Spleen (tissue), 11 donors: ENCODE data around the gene RIMS4. TPM values are rescaled to one million over a fixed set of nuclear protein-coding genes. Genes with fewer than 3 reads are reported as not detected.

Source experiments
- DNase-seq: peaks from one replicate; pipeline ENCODE4 v3.0.0-alpha.2; 2020
- H3K27ac ChIP-seq, 8 donors: fragments of 200-600 bp; sonication (generic) in 7 of 8; 1 replicate in 4 of 8; 2 replicates in 4 of 8; pipeline versions ENCODE4 v1.5.0 to v1.8.0; 2016 to 2021; ENCODE audit warnings: inconsistent platforms in 4 of 8, mild to moderate bottlenecking in 4 of 8, moderate library complexity in 1 of 8
- H3K27me3 ChIP-seq, 7 donors: fragments of 200-600 bp; sonication (generic) in 6 of 7; replicated peaks in 1 of 7; 1 replicate in 4 of 7; 2 replicates in 3 of 7; pipeline versions ENCODE4 v1.5.0 to v1.8.0; 2016 to 2021; ENCODE audit warnings: inconsistent platforms in 3 of 7, mild to moderate bottlenecking in 1 of 7
- H3K36me3 ChIP-seq, 6 donors: fragments of 200-600 bp; sonication (generic) in 5 of 6; 1 replicate in 4 of 6; 2 replicates in 2 of 6; pipeline versions ENCODE4 v1.5.0 to v1.8.0; 2016 to 2021; ENCODE audit warnings: inconsistent platforms in 2 of 6
- H3K4me1 ChIP-seq, 6 donors: fragments of 200-600 bp; sonication (generic) in 5 of 6; 1 replicate in 3 of 6; 2 replicates in 3 of 6; pipeline versions ENCODE4 v1.5.0 to v1.8.0; 2016 to 2021; ENCODE audit warnings: inconsistent platforms in 3 of 6
- H3K4me3 ChIP-seq, 8 donors: fragments of 200-600 bp; sonication (generic) in 7 of 8; 1 replicate in 4 of 8; 2 replicates in 4 of 8; pipeline versions ENCODE4 v1.5.0 to v1.8.0; 2016 to 2021; ENCODE audit warnings: inconsistent platforms in 4 of 8, mild to moderate bottlenecking in 4 of 8, moderate library complexity in 2 of 8
- H3K9me3 ChIP-seq, 8 donors: fragments of 200-600 bp; sonication (generic) in 7 of 8; 1 replicate in 4 of 8; 2 replicates in 4 of 8; pipeline versions ENCODE4 v1.5.0 to v1.8.0; 2016 to 2021; ENCODE audit warnings: inconsistent platforms in 4 of 8
- POLR2A ChIP-seq, 3 donors: fragments of 450-650 bp; IDR thresholded peaks; one replicate each; pipeline ENCODE4 v1.5.1; 2017; ENCODE audit warnings: antibody characterized with exemption in 3 of 3, mild to moderate bottlenecking in 1 of 3
- POLR2AphosphoS5 ChIP-seq, 3 donors: sonication (generic); formaldehyde crosslinking; IDR thresholded peaks; one replicate each; pipeline ENCODE4 v1.5.1; 2017; ENCODE audit warnings: antibody characterized with exemption in 3 of 3
- WGBS, 5 donors: extraction: QIAGEN DNeasy Blood & Tissue Kit in 3 of 5; methylation state at CpG; one replicate each; pipeline versions ENCODE4 v1.1.5 to v1.1.7; 2013 to 2018; 5-methylcytosine and 5-hydroxymethylcytosine counted together
- intact Hi-C: fragments of 100-400 bp; cut with DNase I; formaldehyde crosslinking; loops from one replicate; pipeline ENCODE4 v1.15.0; 2023; ENCODE audit warnings: low total_unique reads
- polyA plus RNA-seq, 3 donors: library from polyadenylated mRNA; stranded (reverse); fragments of 200-250 nt; gene quantifications; one replicate each; pipeline ENCODE4 v1.2.1, GENCODE V29; 2013
- total RNA-seq, 7 donors: library from RNA; depleted of rRNA in 3 of 7; stranded (reverse); fragments of >200 nt in 3 of 7; fragmentation: NEBNext Ultra II Directional in 4 of 7; extraction: Animal tissue kit (Norgen Biotek cat#: 25700) in 4 of 7; gene quantifications; one replicate each; pipeline versions ENCODE4 v1.1.0 to v1.2.1, GENCODE V29; 2016 to 2021
- TF ChIP-seq, protein P1 (sequence below), 11 experiments: fragments of 200-600 bp in 7 of 11; fragments of 450-650 bp in 4 of 11; sonication (generic) in 4 of 11; IDR thresholded peaks in 8 of 11; conservative IDR thresholded peaks in 3 of 11; 1 replicate in 7 of 11; 2 replicates in 4 of 11; pipeline versions ENCODE4 v1.4.0 to v1.8.0; 2016 to 2021; ENCODE audit warnings: antibody characterized with exemption in 11 of 11, inconsistent platforms in 4 of 11, mild to moderate bottlenecking in 1 of 11
- donor health status: healthy with polysubstance abuse.
- donor health status: DM: no; HTN: no; CAD: no; lungs with moderate emphysema.
- donor health status: DM: no; HTN: no; CAD: no.
- donor health status: Bipolar disorder and iron deficiency.
- donor health status: healthy.
- donor health status: DM: no; HTN: no; CAD: no.
- donor health status: DM: yes; HTN: yes; CAD: no.

Gene RIMS4
- total and polyA plus RNA-seq, 10 donors = under 0.01 to 0.02 TPM; not detected in 8

DNA sequence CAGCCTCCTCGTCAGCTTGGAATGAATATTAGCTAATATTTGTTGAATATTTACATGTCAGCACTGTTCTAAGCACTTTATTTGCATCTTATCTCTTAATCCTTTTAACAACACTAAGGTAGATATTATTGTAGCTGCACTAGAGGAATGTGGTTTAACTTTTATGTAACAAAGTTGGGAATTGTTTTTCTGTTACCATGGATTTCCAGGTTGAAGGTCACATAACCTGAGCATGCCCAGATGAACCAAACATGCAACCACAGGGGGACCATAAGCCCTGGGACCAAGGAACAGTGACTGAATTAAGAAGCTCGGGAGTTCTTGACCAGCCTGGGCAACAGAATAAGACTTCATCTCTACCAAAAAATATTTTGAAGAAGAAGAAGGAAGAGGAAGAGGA is 46.1 kb upstream of the RIMS4 start:
- TF ChIP-seq POLR2A (IDR thresholded peaks at IDR 0.05) (no peak), POLR2AphosphoS5 (IDR thresholded peaks at IDR 0.05) (no peak)
- TF ChIP-seq, protein P1, sequence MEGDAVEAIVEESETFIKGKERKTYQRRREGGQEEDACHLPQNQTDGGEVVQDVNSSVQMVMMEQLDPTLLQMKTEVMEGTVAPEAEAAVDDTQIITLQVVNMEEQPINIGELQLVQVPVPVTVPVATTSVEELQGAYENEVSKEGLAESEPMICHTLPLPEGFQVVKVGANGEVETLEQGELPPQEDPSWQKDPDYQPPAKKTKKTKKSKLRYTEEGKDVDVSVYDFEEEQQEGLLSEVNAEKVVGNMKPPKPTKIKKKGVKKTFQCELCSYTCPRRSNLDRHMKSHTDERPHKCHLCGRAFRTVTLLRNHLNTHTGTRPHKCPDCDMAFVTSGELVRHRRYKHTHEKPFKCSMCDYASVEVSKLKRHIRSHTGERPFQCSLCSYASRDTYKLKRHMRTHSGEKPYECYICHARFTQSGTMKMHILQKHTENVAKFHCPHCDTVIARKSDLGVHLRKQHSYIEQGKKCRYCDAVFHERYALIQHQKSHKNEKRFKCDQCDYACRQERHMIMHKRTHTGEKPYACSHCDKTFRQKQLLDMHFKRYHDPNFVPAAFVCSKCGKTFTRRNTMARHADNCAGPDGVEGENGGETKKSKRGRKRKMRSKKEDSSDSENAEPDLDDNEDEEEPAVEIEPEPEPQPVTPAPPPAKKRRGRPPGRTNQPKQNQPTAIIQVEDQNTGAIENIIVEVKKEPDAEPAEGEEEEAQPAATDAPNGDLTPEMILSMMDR (IDR thresholded peaks at IDR 0.05 in 8 of 11, conservative IDR thresholded peaks at IDR 0.05 in 3 of 11) = no peak
- H3K9me3 ChIP-seq = no peaks in the 10 kb centered on the region

DNA sequence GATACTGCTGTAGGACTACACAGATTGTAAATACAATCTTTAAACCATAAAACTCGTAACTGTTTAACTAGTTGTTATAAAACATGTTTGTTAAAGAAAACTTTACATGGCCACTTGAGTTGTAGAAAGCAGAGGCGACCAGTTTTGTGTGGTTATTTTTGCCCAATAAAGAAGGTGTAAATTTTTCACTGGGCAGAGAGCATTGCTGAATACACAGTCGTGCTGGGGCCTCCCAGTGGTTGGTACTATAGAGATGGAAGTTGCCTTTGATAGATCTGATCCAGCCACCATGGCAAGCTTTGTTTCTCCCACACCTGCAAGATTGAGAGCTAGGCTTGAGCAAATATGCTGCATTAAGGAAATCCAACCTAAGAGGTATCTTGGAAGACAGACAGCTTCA is 41.2 kb upstream of the RIMS4 start:
- no peak for DNase-seq
- 55 to 76% (median 61%) methylated on average over 3 of the region's 3 CpGs for WGBS, 5 donors
- Histone ChIP-seq H3K9me3 (no peaks in the 10 kb centered on the region), H3K4me1 (no peaks in the 10 kb centered on the region), H3K36me3 (no peaks in the 10 kb centered on the region), H3K4me3 (no peak overlapping the region), H3K27me3 (peaks cover 0 to 19% (median 0%) of the 10 kb centered on the region in 7 donors), H3K27ac (no peak overlapping the region)
- TF ChIP-seq, protein P1 (IDR thresholded peaks at IDR 0.05 in 8 of 11, conservative IDR thresholded peaks at IDR 0.05 in 3 of 11) = no peak
- TF ChIP-seq POLR2A (IDR thresholded peaks at IDR 0.05) (no peak), POLR2AphosphoS5 (IDR thresholded peaks at IDR 0.05) (no peak)
- intact Hi-C loops = no loop called here

More for the DNA sequence above, 46.1 kb upstream of the RIMS4 start:
- DNase-seq = no peak
- H3K4me3 ChIP-seq = no peak overlapping the region
- no peaks in the 10 kb centered on the region for H3K36me3 ChIP-seq
- H3K4me1 ChIP-seq = no peaks in the 10 kb centered on the region
- H3K27ac ChIP-seq = no peak overlapping the region
- intact Hi-C loops = no loop called here
- 76 to 86% (median 85%) methylated on average over 2 of the region's 2 CpGs for WGBS, 5 donors
- H3K27me3 ChIP-seq = peaks cover 0 to 5% (median 0%) of the 10 kb centered on the region in 7 donors

DNA sequence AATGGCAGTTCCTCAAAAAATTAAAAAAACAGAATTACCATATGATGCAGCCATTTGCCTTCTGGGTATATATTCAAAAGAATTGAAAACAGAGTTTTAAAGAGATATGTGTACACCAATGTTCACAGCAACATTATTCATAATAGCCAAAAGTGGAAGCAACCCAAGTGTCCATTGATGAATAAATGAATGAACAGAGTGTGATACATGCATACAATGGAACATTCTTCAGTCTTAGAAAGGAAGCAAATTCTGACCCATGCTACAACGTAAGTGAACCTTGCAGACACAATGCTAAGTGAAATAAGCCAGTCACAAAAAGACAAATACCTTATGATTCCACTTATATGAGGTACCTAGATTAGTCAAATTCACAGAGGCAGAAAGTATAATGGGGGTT is 40.5 kb upstream of the RIMS4 start:
- 63 to 88% (median 68%) methylated on average over 1 of the region's 1 CpG for WGBS, 5 donors
- DNase-seq = no peak
- no peaks in the 10 kb centered on the region for H3K4me1 ChIP-seq
- intact Hi-C loops = no loop called here
- no peak for TF ChIP-seq POLR2A (IDR thresholded peaks at IDR 0.05)
- TF ChIP-seq POLR2AphosphoS5 (IDR thresholded peaks at IDR 0.05) = no peak
- TF ChIP-seq, protein P1 (IDR thresholded peaks at IDR 0.05 in 8 of 11, conservative IDR thresholded peaks at IDR 0.05 in 3 of 11) = no peak
- no peaks in the 10 kb centered on the region for H3K9me3 ChIP-seq
- no peak overlapping the region for H3K4me3 ChIP-seq
- H3K36me3 ChIP-seq = no peaks in the 10 kb centered on the region
- peaks cover 0 to 19% (median 0%) of the 10 kb centered on the region in 7 donors for H3K27me3 ChIP-seq
- no peak overlapping the region for H3K27ac ChIP-seq

DNA sequence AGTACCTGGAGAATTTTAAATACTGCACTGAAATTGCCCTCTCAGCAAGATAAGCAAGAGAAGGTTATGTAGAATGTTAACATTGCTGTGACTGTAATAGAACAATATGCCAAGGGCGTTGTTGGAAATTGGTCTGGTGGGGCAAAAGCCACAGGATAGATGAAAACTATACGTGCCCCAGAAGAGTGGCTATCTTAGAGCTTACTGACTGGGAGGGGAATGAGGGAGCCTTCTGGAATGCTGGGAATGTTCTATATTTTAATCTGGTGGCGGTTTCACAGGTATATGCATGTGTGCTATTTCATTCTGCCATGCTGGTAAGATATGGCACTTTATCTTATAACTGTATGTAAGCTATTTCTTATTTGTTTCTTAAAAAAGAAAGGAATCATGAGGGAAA is 39.9 kb upstream of the RIMS4 start:
- Histone ChIP-seq H3K9me3 (no peaks in the 10 kb centered on the region), H3K27me3 (peaks cover 0 to 25% (median 0%) of the 10 kb centered on the region in 7 donors), H3K36me3 (no peaks in the 10 kb centered on the region), H3K4me1 (no peaks in the 10 kb centered on the region), H3K27ac (no peak overlapping the region), H3K4me3 (no peak overlapping the region)
- intact Hi-C loops = no loop called here
- WGBS, 5 donors = 65 to 81% (median 79%) methylated on average over 3 of the region's 3 CpGs
- DNase-seq = no peak
- TF ChIP-seq, protein P1 (IDR thresholded peaks at IDR 0.05 in 8 of 11, conservative IDR thresholded peaks at IDR 0.05 in 3 of 11) = no peak
